Measurements from ENCODE around the gene TXNDC2. TPM values are rescaled to one million over a fixed set of nuclear protein-coding genes. Genes with fewer than 3 reads are reported as not detected.

The TXNDC2 gene
- total and polyA plus RNA-seq, 9 of the 15 experiments (the other 6 are each of a cell fraction or from before 2014, with no cell fraction given) = 1.2 to 4.9 (median 2.3) TPM

DNA sequence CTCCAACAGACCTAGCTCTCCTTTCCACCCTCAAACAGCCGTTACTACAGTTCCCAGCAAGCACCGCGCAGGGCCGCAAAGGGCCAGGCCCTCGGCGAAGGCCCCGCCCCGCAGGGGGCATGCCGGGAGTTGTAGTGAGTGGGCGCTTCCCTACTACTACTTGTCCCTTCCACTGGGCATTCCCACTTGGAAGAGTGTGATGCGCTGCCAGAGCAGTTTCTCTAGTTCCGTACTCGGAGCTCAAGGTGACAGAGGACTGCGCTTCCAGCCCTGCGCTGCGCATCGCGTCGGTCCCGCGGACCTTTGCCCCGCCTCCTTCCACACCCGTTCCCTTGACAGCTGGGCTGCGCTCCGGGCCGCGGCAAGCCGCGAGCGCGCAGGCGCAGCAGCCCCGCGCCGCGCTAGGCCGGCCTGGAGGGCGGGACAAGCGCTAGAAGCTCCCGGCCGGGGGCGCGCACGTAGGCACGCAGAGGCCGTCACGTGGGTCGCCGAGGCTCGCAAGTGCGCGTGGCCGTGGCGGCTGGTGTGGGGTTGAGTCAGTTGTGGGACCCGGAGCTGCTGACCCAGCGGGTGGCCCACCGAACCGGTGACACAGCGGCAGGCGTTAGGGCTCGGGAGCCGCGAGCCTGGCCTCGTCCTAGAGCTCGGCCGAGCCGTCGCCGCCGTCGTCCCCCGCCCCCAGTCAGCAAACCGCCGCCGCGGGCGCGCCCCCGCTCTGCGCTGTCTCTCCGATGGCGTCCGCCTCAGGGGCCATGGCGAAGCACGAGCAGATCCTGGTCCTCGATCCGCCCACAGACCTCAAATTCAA lies 28.0 kb downstream of the TXNDC2 start, which contains the start of gene VAPA (continued):
- TF ChIP-seq, protein P1, sequence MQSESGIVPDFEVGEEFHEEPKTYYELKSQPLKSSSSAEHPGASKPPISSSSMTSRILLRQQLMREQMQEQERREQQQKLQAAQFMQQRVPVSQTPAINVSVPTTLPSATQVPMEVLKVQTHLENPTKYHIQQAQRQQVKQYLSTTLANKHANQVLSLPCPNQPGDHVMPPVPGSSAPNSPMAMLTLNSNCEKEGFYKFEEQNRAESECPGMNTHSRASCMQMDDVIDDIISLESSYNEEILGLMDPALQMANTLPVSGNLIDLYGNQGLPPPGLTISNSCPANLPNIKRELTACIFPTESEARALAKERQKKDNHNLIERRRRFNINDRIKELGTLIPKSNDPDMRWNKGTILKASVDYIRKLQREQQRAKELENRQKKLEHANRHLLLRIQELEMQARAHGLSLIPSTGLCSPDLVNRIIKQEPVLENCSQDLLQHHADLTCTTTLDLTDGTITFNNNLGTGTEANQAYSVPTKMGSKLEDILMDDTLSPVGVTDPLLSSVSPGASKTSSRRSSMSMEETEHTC (IDR thresholded peaks at IDR 0.05) = peak; percentile 88
- no peak for TF ChIP-seq HNRNPUL1 (IDR thresholded peaks at IDR 0.05; ENCODE audit: low read length)
- TF ChIP-seq, protein P2, sequence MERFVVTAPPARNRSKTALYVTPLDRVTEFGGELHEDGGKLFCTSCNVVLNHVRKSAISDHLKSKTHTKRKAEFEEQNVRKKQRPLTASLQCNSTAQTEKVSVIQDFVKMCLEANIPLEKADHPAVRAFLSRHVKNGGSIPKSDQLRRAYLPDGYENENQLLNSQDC (CRISPR knock-in tag; IDR thresholded peaks at IDR 0.05) = peak; percentile 55; the same call in 1 of the 2 replicates
- TF ChIP-seq ZNF780A (CRISPR knock-in tag; IDR thresholded peaks at IDR 0.05) = no peak
- peak; percentile 98 for TF ChIP-seq PHB (CRISPR knock-in tag; IDR thresholded peaks at IDR 0.05)
- TF ChIP-seq, protein P3, sequence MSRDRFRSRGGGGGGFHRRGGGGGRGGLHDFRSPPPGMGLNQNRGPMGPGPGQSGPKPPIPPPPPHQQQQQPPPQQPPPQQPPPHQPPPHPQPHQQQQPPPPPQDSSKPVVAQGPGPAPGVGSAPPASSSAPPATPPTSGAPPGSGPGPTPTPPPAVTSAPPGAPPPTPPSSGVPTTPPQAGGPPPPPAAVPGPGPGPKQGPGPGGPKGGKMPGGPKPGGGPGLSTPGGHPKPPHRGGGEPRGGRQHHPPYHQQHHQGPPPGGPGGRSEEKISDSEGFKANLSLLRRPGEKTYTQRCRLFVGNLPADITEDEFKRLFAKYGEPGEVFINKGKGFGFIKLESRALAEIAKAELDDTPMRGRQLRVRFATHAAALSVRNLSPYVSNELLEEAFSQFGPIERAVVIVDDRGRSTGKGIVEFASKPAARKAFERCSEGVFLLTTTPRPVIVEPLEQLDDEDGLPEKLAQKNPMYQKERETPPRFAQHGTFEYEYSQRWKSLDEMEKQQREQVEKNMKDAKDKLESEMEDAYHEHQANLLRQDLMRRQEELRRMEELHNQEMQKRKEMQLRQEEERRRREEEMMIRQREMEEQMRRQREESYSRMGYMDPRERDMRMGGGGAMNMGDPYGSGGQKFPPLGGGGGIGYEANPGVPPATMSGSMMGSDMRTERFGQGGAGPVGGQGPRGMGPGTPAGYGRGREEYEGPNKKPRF (IDR thresholded peaks at IDR 0.05; ENCODE audit: low read depth, low read length) = no peak
- TF ChIP-seq ZNF695 (CRISPR knock-in tag; IDR thresholded peaks at IDR 0.05) = no peak
- no peak for TF ChIP-seq RB1 (IDR thresholded peaks at IDR 0.05; ENCODE audit: low read depth)
- peak; percentile 17 for TF ChIP-seq ZNF316 (IDR thresholded peaks at IDR 0.05)
- no peak for TF ChIP-seq MAFG (tag; conservative IDR thresholded peaks at IDR 0.05)
- TF ChIP-seq NFIC (IDR thresholded peaks at IDR 0.05) = no peak
- TF ChIP-seq, protein P4, sequence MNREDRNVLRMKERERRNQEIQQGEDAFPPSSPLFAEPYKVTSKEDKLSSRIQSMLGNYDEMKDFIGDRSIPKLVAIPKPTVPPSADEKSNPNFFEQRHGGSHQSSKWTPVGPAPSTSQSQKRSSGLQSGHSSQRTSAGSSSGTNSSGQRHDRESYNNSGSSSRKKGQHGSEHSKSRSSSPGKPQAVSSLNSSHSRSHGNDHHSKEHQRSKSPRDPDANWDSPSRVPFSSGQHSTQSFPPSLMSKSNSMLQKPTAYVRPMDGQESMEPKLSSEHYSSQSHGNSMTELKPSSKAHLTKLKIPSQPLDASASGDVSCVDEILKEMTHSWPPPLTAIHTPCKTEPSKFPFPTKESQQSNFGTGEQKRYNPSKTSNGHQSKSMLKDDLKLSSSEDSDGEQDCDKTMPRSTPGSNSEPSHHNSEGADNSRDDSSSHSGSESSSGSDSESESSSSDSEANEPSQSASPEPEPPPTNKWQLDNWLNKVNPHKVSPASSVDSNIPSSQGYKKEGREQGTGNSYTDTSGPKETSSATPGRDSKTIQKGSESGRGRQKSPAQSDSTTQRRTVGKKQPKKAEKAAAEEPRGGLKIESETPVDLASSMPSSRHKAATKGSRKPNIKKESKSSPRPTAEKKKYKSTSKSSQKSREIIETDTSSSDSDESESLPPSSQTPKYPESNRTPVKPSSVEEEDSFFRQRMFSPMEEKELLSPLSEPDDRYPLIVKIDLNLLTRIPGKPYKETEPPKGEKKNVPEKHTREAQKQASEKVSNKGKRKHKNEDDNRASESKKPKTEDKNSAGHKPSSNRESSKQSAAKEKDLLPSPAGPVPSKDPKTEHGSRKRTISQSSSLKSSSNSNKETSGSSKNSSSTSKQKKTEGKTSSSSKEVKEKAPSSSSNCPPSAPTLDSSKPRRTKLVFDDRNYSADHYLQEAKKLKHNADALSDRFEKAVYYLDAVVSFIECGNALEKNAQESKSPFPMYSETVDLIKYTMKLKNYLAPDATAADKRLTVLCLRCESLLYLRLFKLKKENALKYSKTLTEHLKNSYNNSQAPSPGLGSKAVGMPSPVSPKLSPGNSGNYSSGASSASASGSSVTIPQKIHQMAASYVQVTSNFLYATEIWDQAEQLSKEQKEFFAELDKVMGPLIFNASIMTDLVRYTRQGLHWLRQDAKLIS (CRISPR knock-in tag; IDR thresholded peaks at IDR 0.05) = no peak; the same call in 1 of the 2 replicates
- TF ChIP-seq JUND (IDR thresholded peaks at IDR 0.05; ENCODE audit: borderline replicate concordance, low read depth, low read length) = peak; percentile 62
- TF ChIP-seq JUND (tag; IDR thresholded peaks at IDR 0.05; ENCODE audit: borderline replicate concordance, low read depth, low read length) = peak; percentile 46; the same call in 2 of the 3 replicates
- TF ChIP-seq, protein P5, sequence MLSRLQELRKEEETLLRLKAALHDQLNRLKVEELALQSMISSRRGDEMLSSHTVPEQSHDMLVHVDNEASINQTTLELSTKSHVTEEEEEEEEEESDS (CRISPR knock-in tag; IDR thresholded peaks at IDR 0.05) = no peak
- TF ChIP-seq, protein P6, sequence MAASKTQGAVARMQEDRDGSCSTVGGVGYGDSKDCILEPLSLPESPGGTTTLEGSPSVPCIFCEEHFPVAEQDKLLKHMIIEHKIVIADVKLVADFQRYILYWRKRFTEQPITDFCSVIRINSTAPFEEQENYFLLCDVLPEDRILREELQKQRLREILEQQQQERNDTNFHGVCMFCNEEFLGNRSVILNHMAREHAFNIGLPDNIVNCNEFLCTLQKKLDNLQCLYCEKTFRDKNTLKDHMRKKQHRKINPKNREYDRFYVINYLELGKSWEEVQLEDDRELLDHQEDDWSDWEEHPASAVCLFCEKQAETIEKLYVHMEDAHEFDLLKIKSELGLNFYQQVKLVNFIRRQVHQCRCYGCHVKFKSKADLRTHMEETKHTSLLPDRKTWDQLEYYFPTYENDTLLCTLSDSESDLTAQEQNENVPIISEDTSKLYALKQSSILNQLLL (CRISPR knock-in tag; IDR thresholded peaks at IDR 0.05; ENCODE audit: borderline replicate concordance) = no peak
- peak; percentile 86; the same call in 1 of the 2 replicates for TF ChIP-seq NFATC3 (IDR thresholded peaks at IDR 0.05)
- TF ChIP-seq SREBF1 (IDR thresholded peaks at IDR 0.05; ENCODE audit: borderline replicate concordance, low read depth, low read length) = 0 out of 2 replicates have a peak, but pooled peaks have one; percentile 37

Measured in K562 (cell line).